Vagina (tissue), 2 donors: ENCODE data around the gene ITPK1. TPM values are rescaled to one million over a fixed set of nuclear protein-coding genes. Genes with fewer than 3 reads are reported as not detected.

Experiments
- DNase-seq, 2 donors: peaks; one replicate each; pipeline ENCODE4 v3.0.0-alpha.2; 2017; ENCODE audit errors: extremely low spot score in 2 of 2
- H3K27ac ChIP-seq: fragments of 200-600 bp; sonication (generic); one replicate; pipeline ENCODE4 v1.5.1; 2019
- H3K27me3 ChIP-seq: fragments of 200-600 bp; sonication (generic); one replicate; pipeline ENCODE4 v1.5.1; 2019
- H3K36me3 ChIP-seq, 2 donors: fragments of 200-600 bp; sonication (generic); one replicate each; pipeline ENCODE4 v1.5.1; 2017 to 2019
- H3K4me1 ChIP-seq: fragments of 200-600 bp; sonication (generic); one replicate; pipeline ENCODE4 v1.5.1; 2019
- H3K4me3 ChIP-seq, 2 donors: fragments of 200-600 bp; sonication (generic); 1 replicate in 1 of 2; 2 replicates in 1 of 2; pipeline ENCODE4 v1.5.1; 2016 to 2019
- H3K9me3 ChIP-seq: fragments of 200-600 bp; sonication (generic); one replicate; pipeline ENCODE4 v1.5.1; 2019
- POLR2A ChIP-seq, 2 donors: fragments of 450-650 bp; IDR thresholded peaks; one replicate each; pipeline ENCODE4 v1.6.1; 2017; ENCODE audit warnings: antibody characterized with exemption in 2 of 2, mild to moderate bottlenecking in 2 of 2, moderate library complexity in 2 of 2
- POLR2AphosphoS5 ChIP-seq, 2 donors: sonication (generic); formaldehyde crosslinking; IDR thresholded peaks; one replicate each; pipeline ENCODE4 v1.9.0; 2017; ENCODE audit warnings: antibody characterized with exemption in 2 of 2, mild to moderate bottlenecking in 2 of 2, low read depth in 1 of 2; ENCODE audit not compliant: insufficient read depth in 1 of 2
- intact Hi-C: fragments of 100-400 bp; cut with DNase I; formaldehyde crosslinking; loops from one replicate; pipeline ENCODE4 v1.15.1; 2023
- total RNA-seq: library from RNA; depleted of rRNA; stranded (reverse); fragments of >200 nt; gene quantifications from one replicate; pipeline ENCODE4 v1.2.3, GENCODE V29; 2016
- TF ChIP-seq, protein P1 (sequence below), 3 experiments: fragments of 450-650 bp in 2 of 3; fragments of 200-600 bp in 1 of 3; sonication (generic) in 1 of 3; IDR thresholded peaks; one replicate each; pipeline ENCODE4 v1.5.1; 2017 to 2019; ENCODE audit warnings: antibody characterized with exemption in 3 of 3, mild to moderate bottlenecking in 2 of 3, moderate library complexity in 2 of 3

Gene ITPK1
- total RNA-seq, 1 donor from 2014 or later, result 49.6 TPM

DNA sequence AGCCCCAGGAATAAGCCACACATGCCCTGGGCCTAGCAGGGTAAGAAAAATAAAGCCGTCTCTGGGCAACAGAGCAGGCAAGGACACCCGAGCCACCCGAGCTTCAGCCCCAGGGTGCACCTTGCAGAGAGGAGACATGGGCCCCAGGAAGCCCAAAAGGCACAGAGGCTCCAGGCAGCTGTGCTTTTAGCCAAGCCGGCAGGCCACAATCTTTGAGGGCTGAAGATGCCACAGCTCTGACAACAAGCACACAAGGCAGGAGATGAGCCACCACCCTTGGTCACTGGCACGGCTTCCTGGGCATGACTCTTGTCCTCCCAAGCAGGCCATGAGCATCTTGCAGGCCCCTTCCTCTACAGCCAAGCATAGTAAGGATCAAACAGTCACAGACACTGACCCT is 86.3 kb downstream of the ITPK1 start:
- H3K36me3 ChIP-seq, result no peaks in the 10 kb centered on the region
- H3K27ac ChIP-seq, result no peak overlapping the region
- intact Hi-C loops, result no loop called here
- H3K4me3 ChIP-seq, result no peak overlapping the region
- TF ChIP-seq POLR2A (IDR thresholded peaks at IDR 0.05), result no peak
- TF ChIP-seq, protein P1, sequence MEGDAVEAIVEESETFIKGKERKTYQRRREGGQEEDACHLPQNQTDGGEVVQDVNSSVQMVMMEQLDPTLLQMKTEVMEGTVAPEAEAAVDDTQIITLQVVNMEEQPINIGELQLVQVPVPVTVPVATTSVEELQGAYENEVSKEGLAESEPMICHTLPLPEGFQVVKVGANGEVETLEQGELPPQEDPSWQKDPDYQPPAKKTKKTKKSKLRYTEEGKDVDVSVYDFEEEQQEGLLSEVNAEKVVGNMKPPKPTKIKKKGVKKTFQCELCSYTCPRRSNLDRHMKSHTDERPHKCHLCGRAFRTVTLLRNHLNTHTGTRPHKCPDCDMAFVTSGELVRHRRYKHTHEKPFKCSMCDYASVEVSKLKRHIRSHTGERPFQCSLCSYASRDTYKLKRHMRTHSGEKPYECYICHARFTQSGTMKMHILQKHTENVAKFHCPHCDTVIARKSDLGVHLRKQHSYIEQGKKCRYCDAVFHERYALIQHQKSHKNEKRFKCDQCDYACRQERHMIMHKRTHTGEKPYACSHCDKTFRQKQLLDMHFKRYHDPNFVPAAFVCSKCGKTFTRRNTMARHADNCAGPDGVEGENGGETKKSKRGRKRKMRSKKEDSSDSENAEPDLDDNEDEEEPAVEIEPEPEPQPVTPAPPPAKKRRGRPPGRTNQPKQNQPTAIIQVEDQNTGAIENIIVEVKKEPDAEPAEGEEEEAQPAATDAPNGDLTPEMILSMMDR (IDR thresholded peaks at IDR 0.05), result no peak
- no peak for TF ChIP-seq POLR2AphosphoS5 (IDR thresholded peaks at IDR 0.05; ENCODE audit: insufficient read depth in 1 of 2, low read depth in 1 of 2)
- peaks cover 34% of the 10 kb centered on the region for H3K4me1 ChIP-seq
- no peaks in the 10 kb centered on the region for H3K9me3 ChIP-seq
- no peaks in the 10 kb centered on the region for H3K27me3 ChIP-seq
- DNase-seq, result no peak

DNA sequence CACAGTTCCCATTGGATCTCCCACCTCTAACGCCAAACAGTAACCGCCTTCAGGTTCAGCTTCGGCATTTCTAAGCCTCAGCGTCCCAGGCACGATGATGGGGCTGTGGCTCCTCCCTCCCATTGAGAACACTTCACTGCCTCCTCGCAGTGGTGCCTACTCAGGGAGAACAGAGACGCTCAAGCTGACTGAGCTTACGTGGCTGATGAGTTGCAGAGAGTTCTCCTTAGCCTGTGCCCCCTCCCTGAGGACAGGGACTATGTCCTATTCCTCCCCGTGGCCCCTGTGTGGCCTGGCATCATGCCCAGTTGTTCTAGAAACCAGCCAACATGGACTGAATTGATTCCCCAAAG is 87.0 kb downstream of the ITPK1 start:
- H3K9me3 ChIP-seq, result no peaks in the 10 kb centered on the region
- no peak overlapping the region for H3K4me3 ChIP-seq
- H3K27ac ChIP-seq, result no peak overlapping the region
- DNase-seq, result no peak
- intact Hi-C loops, result no loop called here
- no peaks in the 10 kb centered on the region for H3K36me3 ChIP-seq
- peaks cover 31% of the 10 kb centered on the region for H3K4me1 ChIP-seq
- TF ChIP-seq POLR2AphosphoS5 (IDR thresholded peaks at IDR 0.05; ENCODE audit: insufficient read depth in 1 of 2, low read depth in 1 of 2) (no peak), POLR2A (IDR thresholded peaks at IDR 0.05) (no peak)
- TF ChIP-seq, protein P1 (IDR thresholded peaks at IDR 0.05), result no peak
- H3K27me3 ChIP-seq, result no peaks in the 10 kb centered on the region

GRCh38 chr14:93027810-93028723 is 87.7 kb downstream of the ITPK1 start:
- intact Hi-C loops, result no loop called here
- no peak for DNase-seq
- Histone ChIP-seq H3K27me3 (no peaks in the 10 kb centered on the region), H3K4me1 (peaks cover 31% of the 10 kb centered on the region), H3K27ac (no peak overlapping the region), H3K9me3 (no peaks in the 10 kb centered on the region), H3K4me3 (no peak overlapping the region), H3K36me3 (no peaks in the 10 kb centered on the region)
- TF ChIP-seq POLR2AphosphoS5 (IDR thresholded peaks at IDR 0.05; ENCODE audit: insufficient read depth in 1 of 2, low read depth in 1 of 2) (no peak), POLR2A (IDR thresholded peaks at IDR 0.05) (no peak)
- TF ChIP-seq, protein P1 (IDR thresholded peaks at IDR 0.05), result no peak

GRCh38 chr14:93026339-93026738 is 89.4 kb downstream of the ITPK1 start:
- DNase-seq, result no peak
- H3K27me3 ChIP-seq, result no peaks in the 10 kb centered on the region
- no peaks in the 10 kb centered on the region for H3K36me3 ChIP-seq
- intact Hi-C loops, result no loop called here
- no peak for TF ChIP-seq POLR2A (IDR thresholded peaks at IDR 0.05)
- TF ChIP-seq, protein P1 (IDR thresholded peaks at IDR 0.05), result no peak
- no peaks in the 10 kb centered on the region for H3K9me3 ChIP-seq
- no peak overlapping the region for H3K4me3 ChIP-seq
- H3K4me1 ChIP-seq, result peaks cover 17% of the 10 kb centered on the region
- H3K27ac ChIP-seq, result no peak overlapping the region

DNA sequence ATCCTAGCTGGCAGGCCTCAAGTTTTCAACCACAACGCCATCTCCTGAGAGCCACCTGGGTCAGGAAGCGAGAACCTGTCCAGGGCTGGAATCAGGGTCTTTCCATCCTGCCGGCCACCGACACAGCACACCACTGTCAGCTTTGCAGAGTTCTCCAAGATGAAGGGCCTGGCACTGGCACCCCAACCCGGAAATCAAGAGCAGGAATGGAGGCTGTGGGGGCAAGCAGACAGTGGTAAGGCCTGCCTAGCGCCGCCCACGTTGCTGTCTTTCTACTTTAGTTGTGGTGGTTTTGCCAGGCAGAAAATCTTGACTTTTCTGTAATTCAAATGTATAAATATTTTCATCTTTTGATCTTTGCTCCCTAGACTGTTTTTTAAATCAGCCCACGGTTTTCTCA is 90.7 kb downstream of the ITPK1 start:
- no peak overlapping the region for H3K4me3 ChIP-seq
- DNase-seq, result no peak
- peaks cover 14% of the 10 kb centered on the region for H3K4me1 ChIP-seq
- no peak overlapping the region for H3K27ac ChIP-seq
- intact Hi-C loops, result no loop called here
- TF ChIP-seq POLR2A (IDR thresholded peaks at IDR 0.05), result no peak
- TF ChIP-seq POLR2AphosphoS5 (IDR thresholded peaks at IDR 0.05; ENCODE audit: insufficient read depth in 1 of 2, low read depth in 1 of 2), result no peak
- TF ChIP-seq, protein P1 (IDR thresholded peaks at IDR 0.05), result no peak
- H3K27me3 ChIP-seq, result no peaks in the 10 kb centered on the region
- H3K9me3 ChIP-seq, result no peaks in the 10 kb centered on the region
- no peaks in the 10 kb centered on the region for H3K36me3 ChIP-seq
